Activated CD4-positive, alpha-beta T cell treated with anti-CD3 and anti-CD28 coated beads, Interleukin-2, amount 10 ng/mL, durations not matched to agents 24 days and 14 days (primary cell): Measurements from ENCODE around the gene PCDHGA7. TPM values are rescaled to one million over a fixed set of nuclear protein-coding genes. Genes with fewer than 3 reads are reported as not detected.
"Not testable (repeated sequence)": the region's sequence is repeated elsewhere in the genome, so short reads cannot be mapped to it uniquely, and the experiment has no call there.

Experiments
- DNase-seq: peaks from one replicate; pipeline ENCODE4 v3.0.0; 2022
- H3K27ac Mint-ChIP-seq: one replicate; pipeline ENCODE4 v1.8.0; 2022; ENCODE audit warnings: mild to moderate bottlenecking, mixed read lengths
- H3K27me3 Mint-ChIP-seq: one replicate; pipeline ENCODE4 v1.8.0; 2022; ENCODE audit warnings: mixed read lengths
- H3K36me3 Mint-ChIP-seq: one replicate; pipeline ENCODE4 v1.8.0; 2022; ENCODE audit warnings: low read depth, mild to moderate bottlenecking, mixed read lengths
- H3K4me1 Mint-ChIP-seq: one replicate; pipeline ENCODE4 v1.8.0; 2021; ENCODE audit warnings: mixed read lengths
- H3K4me3 Mint-ChIP-seq: one replicate; pipeline ENCODE4 v1.8.0; 2022; ENCODE audit warnings: mild to moderate bottlenecking, moderate library complexity, mixed read lengths
- H3K9me3 Mint-ChIP-seq: one replicate; pipeline ENCODE4 v1.8.0; 2021; ENCODE audit warnings: mixed read lengths
- intact Hi-C: fragments of 100-400 bp; cut with micrococcal nuclease; formaldehyde crosslinking; loops from one replicate; pipeline ENCODE4 v1.15.1; 2023
- total RNA-seq: library from RNA; stranded (reverse); gene quantifications from 2 replicates; pipeline ENCODE4 v1.2.3, GENCODE V29; 2022

PCDHGA7 gene
- total RNA-seq, 1 donor from 2014 or later = 0.23 TPM

DNA sequence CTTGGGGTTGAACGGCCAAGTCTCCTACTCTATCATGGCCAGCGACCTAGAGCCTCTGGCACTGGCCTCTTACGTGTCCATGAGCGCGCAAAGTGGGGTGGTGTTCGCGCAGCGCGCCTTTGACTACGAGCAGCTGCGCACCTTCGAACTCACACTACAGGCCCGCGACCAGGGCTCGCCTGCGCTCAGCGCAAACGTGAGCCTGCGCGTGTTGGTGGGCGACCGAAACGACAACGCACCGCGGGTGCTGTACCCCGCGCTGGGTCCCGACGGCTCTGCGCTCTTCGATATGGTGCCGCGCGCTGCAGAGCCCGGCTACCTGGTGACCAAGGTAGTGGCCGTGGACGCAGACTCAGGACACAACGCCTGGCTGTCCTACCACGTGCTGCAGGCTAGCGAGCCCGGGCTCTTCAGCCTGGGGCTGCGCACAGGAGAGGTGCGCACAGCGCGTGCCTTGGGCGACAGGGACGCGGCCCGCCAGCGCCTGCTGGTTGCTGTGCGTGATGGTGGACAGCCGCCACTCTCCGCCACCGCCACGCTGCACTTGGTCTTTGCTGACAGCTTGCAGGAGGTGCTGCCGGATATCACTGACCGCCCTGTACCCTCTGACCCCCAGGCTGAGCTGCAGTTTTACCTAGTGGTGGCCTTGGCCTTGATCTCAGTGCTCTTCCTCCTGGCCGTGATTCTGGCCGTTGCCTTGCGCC, 17.2 kb downstream of the PCDHGA7 start:
- no peak for DNase-seq
- Mint-ChIP-seq H3K4me1 (no peaks in the 10 kb centered on the region), H3K36me3 (no peaks in the 10 kb centered on the region), H3K9me3 (peaks cover 22% of the 10 kb centered on the region), H3K4me3 (no peak overlapping the region), H3K27ac (no peak overlapping the region), H3K27me3 (peaks cover 30% of the 10 kb centered on the region)
- intact Hi-C loops = no loop called here

DNA sequence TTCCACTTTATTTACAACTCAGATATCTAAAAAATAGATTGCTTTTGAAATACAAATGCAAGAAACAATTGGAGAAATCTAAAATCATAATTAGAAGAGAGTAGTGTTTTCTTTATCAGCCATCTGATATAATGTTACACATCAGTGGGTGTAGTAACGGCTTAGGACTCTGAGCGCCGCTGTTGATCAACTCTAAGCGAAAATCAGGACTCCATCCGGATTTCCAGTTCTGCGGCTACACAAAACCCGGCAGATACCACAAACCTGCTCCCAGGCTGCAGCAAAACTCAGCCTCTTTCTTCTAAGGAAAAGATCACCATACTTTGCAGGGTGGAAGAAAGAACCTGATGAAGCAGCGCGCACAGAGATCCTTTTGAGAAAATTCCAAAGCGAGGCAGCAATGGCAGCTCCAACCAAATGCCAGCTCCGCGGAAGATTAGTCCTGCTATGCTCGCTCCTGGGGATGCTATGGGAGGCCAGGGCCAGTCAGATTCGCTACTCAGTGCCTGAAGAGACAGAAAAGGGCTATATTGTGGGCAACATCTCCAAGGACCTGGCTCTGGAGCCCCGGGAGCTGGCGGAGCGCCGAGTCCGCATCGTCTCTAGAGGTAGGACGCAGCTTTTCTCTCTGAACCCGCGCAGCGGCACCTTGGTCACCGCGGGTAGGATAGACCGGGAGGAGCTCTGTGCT, 20.2 kb downstream of the PCDHGA7 start, which contains the start of gene PCDHGA9:
TSS of gene PCDHGA9 (plus strand) at position 226 of the 691 bp plus-strand sequence. CDS start at position 401, 175 bp downstream.
- H3K9me3 Mint-ChIP-seq = peaks cover 18% of the 10 kb centered on the region
- peaks cover 30% of the 10 kb centered on the region for H3K27me3 Mint-ChIP-seq
- peak; percentile 56 for DNase-seq
- H3K36me3 Mint-ChIP-seq = no peaks in the 10 kb centered on the region
- no peak within 1 kb of the TSS for H3K27ac Mint-ChIP-seq
- intact Hi-C loops = no loop called here
- H3K4me1 Mint-ChIP-seq = no peaks in the 10 kb centered on the region
- peak within 1 kb of the TSS; percentile 23 for H3K4me3 Mint-ChIP-seq

GRCh38 chr5:141403387-141403786, 20.8 kb downstream of the PCDHGA7 start:
- no peak overlapping the region for H3K4me3 Mint-ChIP-seq
- intact Hi-C loops = no loop called here
- H3K4me1 Mint-ChIP-seq = no peaks in the 10 kb centered on the region
- no peaks in the 10 kb centered on the region for H3K36me3 Mint-ChIP-seq
- DNase-seq = peak; percentile 46
- H3K27ac Mint-ChIP-seq = no peak overlapping the region
- H3K27me3 Mint-ChIP-seq = peaks cover 34% of the 10 kb centered on the region
- peaks cover 22% of the 10 kb centered on the region for H3K9me3 Mint-ChIP-seq

DNA sequence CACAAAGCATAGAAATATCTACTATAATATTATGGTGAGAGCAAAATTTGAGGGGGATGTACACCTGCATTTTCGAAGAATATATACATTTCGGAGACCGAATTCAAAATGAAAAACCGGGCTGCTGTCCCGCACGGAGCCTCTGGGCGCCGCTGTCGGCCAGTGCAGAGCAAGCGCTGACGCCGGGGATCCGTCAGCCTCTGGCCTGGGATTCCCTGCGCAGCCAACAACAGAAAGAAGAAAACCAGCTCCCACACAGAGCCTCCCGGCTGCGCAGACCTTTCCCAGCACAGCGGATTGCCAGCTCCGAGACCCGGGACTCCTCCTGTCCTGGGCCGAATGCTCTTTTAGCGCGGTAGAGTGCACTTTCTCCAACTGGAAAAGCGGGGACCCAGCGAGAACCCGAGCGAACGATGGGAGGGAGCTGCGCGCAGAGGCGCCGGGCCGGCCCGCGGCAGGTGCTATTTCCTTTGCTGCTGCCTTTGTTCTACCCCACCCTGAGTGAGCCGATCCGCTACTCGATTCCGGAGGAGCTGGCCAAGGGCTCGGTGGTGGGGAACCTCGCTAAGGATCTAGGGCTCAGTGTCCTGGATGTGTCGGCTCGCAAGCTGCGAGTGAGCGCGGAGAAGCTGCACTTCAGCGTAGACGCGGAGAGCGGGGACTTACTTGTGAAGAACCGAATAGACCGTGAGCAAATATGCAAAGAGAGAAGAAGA, 25.4 kb downstream of the PCDHGA7 start, which contains the start of gene PCDHGB6:
TSS of gene PCDHGB6 (plus strand) at position 232 of the 716 bp plus-strand sequence. CDS start at position 414, 182 bp downstream.
- DNase-seq = peak; percentile 81
- peak within 1 kb of the TSS; percentile 72 for H3K4me3 Mint-ChIP-seq
- H3K27ac Mint-ChIP-seq = peak within 1 kb of the TSS; percentile 68
- intact Hi-C loops, H3K4me1 Mint-ChIP-seq, H3K36me3 Mint-ChIP-seq: not testable (repeated sequence)
- peaks cover 36% of the 10 kb centered on the region for H3K27me3 Mint-ChIP-seq
- peaks cover 22% of the 10 kb centered on the region for H3K9me3 Mint-ChIP-seq

DNA sequence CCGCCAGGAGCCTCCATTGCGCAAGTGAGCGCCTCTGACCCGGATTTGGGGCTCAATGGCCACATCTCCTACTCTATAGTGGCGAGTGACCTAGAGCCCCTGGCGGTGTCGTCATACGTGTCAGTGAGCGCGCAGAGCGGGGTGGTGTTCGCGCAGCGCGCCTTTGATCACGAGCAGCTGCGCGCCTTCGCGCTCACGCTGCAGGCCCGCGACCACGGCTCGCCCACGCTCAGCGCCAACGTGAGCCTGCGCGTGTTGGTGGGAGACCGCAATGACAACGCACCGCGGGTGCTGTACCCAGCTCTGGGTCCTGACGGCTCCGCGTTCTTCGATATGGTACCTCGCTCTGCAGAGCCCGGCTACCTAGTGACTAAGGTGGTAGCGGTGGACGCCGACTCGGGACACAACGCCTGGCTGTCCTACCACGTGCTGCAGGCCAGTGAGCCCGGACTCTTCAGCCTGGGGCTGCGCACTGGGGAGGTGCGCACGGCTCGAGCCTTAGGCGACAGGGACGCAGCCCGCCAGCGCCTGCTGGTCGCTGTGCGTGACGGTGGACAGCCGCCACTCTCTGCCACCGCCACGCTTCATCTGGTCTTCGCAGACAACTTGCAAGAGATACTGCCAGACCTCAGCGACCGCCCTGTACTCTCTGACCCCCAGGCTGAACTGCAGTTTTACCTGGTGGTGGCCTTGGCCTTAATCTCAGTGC, 27.2 kb downstream of the PCDHGA7 start:
- intact Hi-C loops = loop anchor here (5.0 kb wide), 4 partner anchors 47 to 103 kb away; partner anchors contain the start of genes PCDHGA2 and PCDHGA5
- Mint-ChIP-seq H3K4me3 (no peak overlapping the region), H3K9me3 (peaks cover 30% of the 10 kb centered on the region), H3K27ac (no peak overlapping the region), H3K36me3 (peaks cover 3% of the 10 kb centered on the region), H3K27me3 (peaks cover 43% of the 10 kb centered on the region), H3K4me1 (peaks cover 10% of the 10 kb centered on the region)
- DNase-seq = peak; percentile 51

DNA sequence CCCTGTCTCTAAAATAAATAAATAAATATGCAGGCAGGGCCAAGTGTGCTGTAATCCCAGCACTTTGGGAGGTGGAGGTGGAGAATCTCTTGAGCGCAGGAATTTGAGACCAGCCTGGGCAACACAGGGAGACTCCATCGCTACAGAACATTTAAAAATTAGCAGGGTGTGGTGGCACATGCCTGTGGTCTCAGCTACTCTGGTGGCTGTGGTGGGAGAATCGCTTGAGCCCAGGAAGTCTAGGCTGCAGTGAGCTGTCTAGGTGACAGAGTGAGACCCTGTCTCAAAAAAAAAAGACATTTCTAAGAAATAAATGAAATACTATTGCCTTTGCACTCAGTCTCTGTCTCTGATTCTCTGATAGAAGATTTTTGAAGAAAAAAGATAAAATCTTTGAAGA, 29.0 kb downstream of the PCDHGA7 start:
- H3K27me3 Mint-ChIP-seq = peaks cover 51% of the 10 kb centered on the region
- H3K4me3 Mint-ChIP-seq = no peak overlapping the region
- H3K4me1 Mint-ChIP-seq = peaks cover 10% of the 10 kb centered on the region
- intact Hi-C loops = loop anchor here (5.0 kb wide), 4 partner anchors 49 to 101 kb away; partner anchors contain the start of genes PCDHGA2 and PCDHGA5
- no peak overlapping the region for H3K27ac Mint-ChIP-seq
- DNase-seq = no peak
- peaks cover 30% of the 10 kb centered on the region for H3K9me3 Mint-ChIP-seq
- peaks cover 3% of the 10 kb centered on the region for H3K36me3 Mint-ChIP-seq

- Mint-ChIP-seq H3K9me3 (peaks cover 29% of the 10 kb centered on the region), H3K4me3 (peak within 1 kb of the TSS; percentile 86), H3K27me3 (peaks cover 51% of the 10 kb centered on the region), H3K4me1 (peaks cover 12% of the 10 kb centered on the region), H3K27ac (no peak within 1 kb of the TSS), H3K36me3 (peaks cover 6% of the 10 kb centered on the region)
- DNase-seq = peak; percentile 86
- intact Hi-C loops = loop anchor here (2.0 to 5.0 kb wide), 6 partner anchors 51 to 146 kb away; partner anchors contain the start of genes PCDHGA2 and PCDHGA5
These were observed 30.5 kb downstream of the PCDHGA7 start, which contains the start of gene PCDHGA10 for GRCh38 chr5:141412854-141413539. Gene PCDHGA10, plus strand, starts transcription at chr5:141412987. Its CDS starts 189 bp downstream, at chr5:141413176.

DNA sequence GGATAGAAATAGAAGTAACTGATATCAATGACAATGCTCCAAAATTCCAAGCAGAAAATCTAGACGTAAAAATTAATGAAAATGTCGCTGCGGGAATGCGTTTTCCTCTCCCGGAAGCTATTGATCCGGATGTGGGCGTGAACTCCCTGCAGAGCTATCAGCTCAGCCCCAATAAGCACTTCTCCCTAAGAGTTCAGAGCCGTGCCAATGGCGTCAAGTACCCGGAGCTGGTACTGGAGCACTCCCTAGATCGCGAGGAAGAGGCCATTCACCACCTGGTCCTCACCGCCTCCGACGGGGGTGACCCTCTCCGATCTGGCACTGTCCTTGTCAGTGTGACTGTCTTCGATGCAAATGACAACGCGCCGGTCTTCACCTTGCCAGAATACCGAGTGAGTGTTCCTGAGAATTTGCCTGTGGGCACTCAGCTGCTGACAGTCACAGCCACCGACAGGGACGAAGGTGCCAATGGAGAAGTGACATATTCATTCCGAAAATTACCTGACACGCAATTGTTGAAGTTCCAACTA, 31.1 kb downstream of the PCDHGA7 start:
- intact Hi-C loops = loop anchor here (2.0 to 5.0 kb wide), 6 partner anchors 51 to 145 kb away; partner anchors contain the start of genes PCDHGA2 and PCDHGA5
- Mint-ChIP-seq H3K9me3 (peaks cover 32% of the 10 kb centered on the region), H3K36me3 (peaks cover 8% of the 10 kb centered on the region), H3K27me3 (peaks cover 55% of the 10 kb centered on the region), H3K27ac (no peak overlapping the region), H3K4me1 (peaks cover 16% of the 10 kb centered on the region), H3K4me3 (peak overlapping the region; percentile 86)
- peak; percentile 58 for DNase-seq

- not testable (repeated sequence) for H3K36me3 Mint-ChIP-seq, H3K4me3 Mint-ChIP-seq, H3K27ac Mint-ChIP-seq
- H3K4me1 Mint-ChIP-seq = peaks cover 18% of the 10 kb centered on the region
- DNase-seq = peak; percentile 52
- intact Hi-C loops = loop anchor here (5.0 kb wide), 4 partner anchors 52 to 98 kb away; partner anchors contain the start of genes PCDHGA2 and PCDHGA5
- peaks cover 29% of the 10 kb centered on the region for H3K9me3 Mint-ChIP-seq
- peaks cover 52% of the 10 kb centered on the region for H3K27me3 Mint-ChIP-seq
These were observed 32.2 kb downstream of the PCDHGA7 start for GRCh38 chr5:141414548-141415274.

DNA sequence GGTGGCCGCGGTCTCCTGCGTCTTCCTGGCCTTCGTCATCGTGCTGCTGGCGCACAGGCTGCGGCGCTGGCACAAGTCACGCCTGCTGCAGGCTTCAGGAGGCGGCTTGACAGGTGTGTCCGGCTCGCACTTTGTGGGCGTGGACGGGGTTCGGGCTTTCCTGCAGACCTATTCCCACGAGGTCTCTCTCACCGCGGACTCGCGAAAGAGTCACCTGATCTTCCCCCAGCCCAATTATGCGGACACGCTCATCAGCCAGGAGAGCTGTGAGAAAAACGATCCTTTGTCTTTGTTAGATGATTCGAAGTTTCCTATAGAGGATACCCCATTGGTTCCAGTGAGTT, 32.7 kb downstream of the PCDHGA7 start:
- Mint-ChIP-seq H3K9me3 (peaks cover 26% of the 10 kb centered on the region), H3K27me3 (peaks cover 52% of the 10 kb centered on the region), H3K4me1 (peaks cover 18% of the 10 kb centered on the region)
- H3K36me3 Mint-ChIP-seq, H3K4me3 Mint-ChIP-seq, intact Hi-C loops, H3K27ac Mint-ChIP-seq: not testable (repeated sequence)
- peak; percentile 51 for DNase-seq

GRCh38 chr5:141417494-141418172, 35.1 kb downstream of the PCDHGA7 start, which contains the start of gene PCDHGB7:
Gene PCDHGB7, plus strand, starts transcription at chr5:141417677. Its CDS starts 183 bp downstream, at chr5:141417860.
- H3K9me3 Mint-ChIP-seq = peaks cover 42% of the 10 kb centered on the region
- intact Hi-C loops, H3K36me3 Mint-ChIP-seq: not testable (repeated sequence)
- H3K4me3 Mint-ChIP-seq = peak within 1 kb of the TSS; percentile 82
- peaks cover 28% of the 10 kb centered on the region for H3K4me1 Mint-ChIP-seq
- DNase-seq = peak; percentile 87
- H3K27me3 Mint-ChIP-seq = peaks cover 66% of the 10 kb centered on the region
- peak within 1 kb of the TSS; percentile 53 for H3K27ac Mint-ChIP-seq
